ACHN (cell line): ENCODE measurements around the gene TMF1.

Source experiments
- DNase-seq: peaks from one replicate; pipeline ENCODE4 v3.0.0-alpha.2; 2015
- in situ Hi-C: cut with HindIII; loops from 2 replicates; pipeline ENCODE4 v1.10.0; 2017; ENCODE audit warnings: low sequenced_read_pairs, low pct_ligation_motif_present, low pct_unique_long_range_greater_than_20kb

TMF1 gene

GRCh38 chr3:69051756-69052471, at the start of gene TMF1:
TMF1 (minus strand) TSS chr3:69052333; CDS start chr3:69052086, 247 bp downstream.
- peak; percentile 99 for DNase-seq
- in situ Hi-C loops: no loop called here

- no peak for DNase-seq
- in situ Hi-C loops: no loop called here
These were observed 47.4 kb upstream of the TMF1 start for GRCh38 chr3:69099576-69099975.

GRCh38 chr3:69097407-69098086, 45.4 kb upstream of the TMF1 start:
- DNase-seq: peak; percentile 20
- in situ Hi-C loops: no loop called here

- in situ Hi-C loops: no loop called here
- DNase-seq: no peak
These were observed 44.2 kb upstream of the TMF1 start for GRCh38 chr3:69096299-69096698.

GRCh38 chr3:69095636-69096035, 43.5 kb upstream of the TMF1 start:
- no peak for DNase-seq
- in situ Hi-C loops: no loop called here

GRCh38 chr3:69094467-69095205, 42.5 kb upstream of the TMF1 start:
- no peak for DNase-seq
- in situ Hi-C loops: no loop called here

GRCh38 chr3:69092030-69092516, 39.9 kb upstream of the TMF1 start:
- in situ Hi-C loops: no loop called here
- DNase-seq: no peak

GRCh38 chr3:69091389-69092029, 39.4 kb upstream of the TMF1 start:
- DNase-seq: no peak
- in situ Hi-C loops: no loop called here

- in situ Hi-C loops: no loop called here
- DNase-seq: peak; percentile 17
These were observed 37.9 kb upstream of the TMF1 start for GRCh38 chr3:69090021-69090420.

- in situ Hi-C loops: no loop called here
- peak; percentile 60 for DNase-seq
These were observed 35.9 kb upstream of the TMF1 start for GRCh38 chr3:69088063-69088462.

- no peak for DNase-seq
- in situ Hi-C loops: no loop called here
These were observed 35.1 kb upstream of the TMF1 start for GRCh38 chr3:69087030-69087791.

- in situ Hi-C loops: no loop called here
- DNase-seq: peak; percentile 90
These were observed 33.9 kb upstream of the TMF1 start for GRCh38 chr3:69085833-69086722.

- DNase-seq: peak; percentile 25
- in situ Hi-C loops: no loop called here
These were observed 33.2 kb upstream of the TMF1 start for GRCh38 chr3:69085168-69085832.

GRCh38 chr3:69084326-69085167, 32.4 kb upstream of the TMF1 start, which contains the start of gene ARL6IP5:
ARL6IP5 (plus strand) TSS chr3:69084937; CDS start chr3:69085048, 111 bp downstream.
- peak; percentile 89 for DNase-seq
- in situ Hi-C loops: no loop called here

- in situ Hi-C loops: no loop called here
- peak; percentile 78 for DNase-seq
These were observed 30.7 kb upstream of the TMF1 start for GRCh38 chr3:69082805-69083204.

- DNase-seq: no peak
- in situ Hi-C loops: no loop called here
These were observed 30.2 kb upstream of the TMF1 start for GRCh38 chr3:69082361-69082760.
